GM11168 (cell line): ENCODE data around the gene AGBL2.
"Not testable (repeated sequence)": the region's sequence is repeated elsewhere in the genome, so short reads cannot be mapped to it uniquely, and the experiment has no call there.

ENCODE experiments used
- in situ Hi-C: fragments of 300-500 bp; cut with MboI; formaldehyde crosslinking; loops from one replicate; pipeline ENCODE4 v1.12.0; 2022; ENCODE audit warnings: low sequenced_read_pairs; ENCODE audit not compliant: unreplicated experiment

AGBL2 gene, protein sequence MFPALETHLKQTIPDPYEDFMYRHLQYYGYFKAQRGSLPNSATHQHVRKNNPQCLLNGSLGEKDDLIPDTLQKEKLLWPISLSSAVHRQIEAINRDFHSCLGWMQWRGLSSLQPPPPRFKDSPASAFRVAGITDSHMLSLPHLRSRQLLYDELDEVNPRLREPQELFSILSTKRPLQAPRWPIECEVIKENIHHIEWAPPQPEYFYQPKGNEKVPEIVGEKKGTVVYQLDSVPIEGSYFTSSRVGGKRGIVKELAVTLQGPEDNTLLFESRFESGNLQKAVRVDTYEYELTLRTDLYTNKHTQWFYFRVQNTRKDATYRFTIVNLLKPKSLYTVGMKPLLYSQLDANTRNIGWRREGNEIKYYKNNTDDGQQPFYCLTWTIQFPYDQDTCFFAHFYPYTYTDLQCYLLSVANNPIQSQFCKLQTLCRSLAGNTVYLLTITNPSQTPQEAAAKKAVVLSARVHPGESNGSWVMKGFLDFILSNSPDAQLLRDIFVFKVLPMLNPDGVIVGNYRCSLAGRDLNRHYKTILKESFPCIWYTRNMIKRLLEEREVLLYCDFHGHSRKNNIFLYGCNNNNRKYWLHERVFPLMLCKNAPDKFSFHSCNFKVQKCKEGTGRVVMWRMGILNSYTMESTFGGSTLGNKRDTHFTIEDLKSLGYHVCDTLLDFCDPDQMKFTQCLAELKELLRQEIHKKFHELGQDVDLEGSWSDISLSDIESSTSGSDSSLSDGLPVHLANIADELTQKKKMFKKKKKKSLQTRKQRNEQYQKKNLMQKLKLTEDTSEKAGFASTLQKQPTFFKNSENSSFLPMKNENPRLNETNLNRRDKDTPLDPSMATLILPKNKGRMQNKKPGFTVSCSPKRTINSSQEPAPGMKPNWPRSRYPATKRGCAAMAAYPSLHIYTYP

GRCh38 chr11:47715082-47715669 is at the start of gene AGBL2:
Gene AGBL2 (minus strand): TSS chr11:47715369. CDS start chr11:47714650, 719 bp downstream.
- in situ Hi-C loops = no loop called here

DNA sequence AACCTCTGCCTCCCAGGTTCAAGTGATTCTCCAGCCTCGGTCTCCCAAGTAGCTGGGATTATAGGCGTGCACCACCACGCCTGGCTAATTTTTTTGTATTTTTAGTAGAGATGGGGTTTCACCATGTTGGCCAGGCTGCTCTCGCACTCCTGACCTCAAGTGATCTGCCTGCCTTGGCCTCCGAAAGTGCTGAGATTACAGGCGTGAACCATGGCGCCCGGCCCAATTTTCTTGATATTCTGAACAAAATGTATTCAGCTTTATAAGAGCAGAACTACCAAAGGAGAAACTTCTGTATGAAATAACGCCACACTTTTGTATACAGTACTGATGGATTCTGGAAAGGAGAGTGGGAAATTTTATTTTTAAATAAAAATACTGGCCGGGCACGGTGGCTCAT is 44.1 kb upstream of the AGBL2 start:
- in situ Hi-C loops = not testable (repeated sequence)

GRCh38 chr11:47756208-47756607 is 41.0 kb upstream of the AGBL2 start:
- in situ Hi-C loops = no loop called here

DNA sequence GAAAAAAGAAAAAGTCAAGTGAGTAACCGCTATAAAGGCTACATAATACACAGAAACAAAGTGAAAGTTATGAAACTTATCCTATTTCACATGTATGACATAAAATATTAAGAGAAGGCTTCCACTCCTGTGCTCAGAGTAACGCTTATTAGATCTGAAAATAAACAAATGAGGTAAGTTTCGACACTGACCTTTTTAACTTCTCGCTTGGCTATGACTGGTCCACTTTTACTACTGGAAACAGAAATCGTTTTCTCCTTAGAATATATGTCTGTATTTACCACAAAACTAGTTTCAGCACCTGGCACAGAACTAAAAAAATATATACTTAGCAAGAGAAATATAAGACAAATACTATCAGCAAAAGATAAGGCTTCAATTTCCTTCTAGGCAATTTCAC is 35.6 kb upstream of the AGBL2 start:
- in situ Hi-C loops = no loop called here

DNA sequence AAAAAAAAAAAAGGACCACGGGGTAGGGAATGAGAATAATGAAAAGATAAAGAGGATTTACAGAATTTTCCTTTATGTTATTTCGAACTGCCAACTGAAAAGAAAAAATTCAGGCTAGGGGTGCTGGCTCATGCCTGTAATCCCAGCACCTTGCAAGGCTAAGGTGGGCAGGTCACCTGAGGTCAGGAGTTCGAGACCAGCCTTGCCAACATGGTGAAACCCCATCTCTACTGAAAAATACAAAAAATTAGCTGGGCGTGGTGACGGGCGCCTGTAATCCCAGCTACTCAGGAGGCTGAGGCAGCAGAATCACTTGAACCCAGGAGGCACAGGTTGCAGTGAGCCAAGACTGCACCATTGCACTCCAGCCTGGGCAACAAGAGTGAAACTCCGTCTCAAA is 27.3 kb upstream of the AGBL2 start:
- in situ Hi-C loops = not testable (repeated sequence)

DNA sequence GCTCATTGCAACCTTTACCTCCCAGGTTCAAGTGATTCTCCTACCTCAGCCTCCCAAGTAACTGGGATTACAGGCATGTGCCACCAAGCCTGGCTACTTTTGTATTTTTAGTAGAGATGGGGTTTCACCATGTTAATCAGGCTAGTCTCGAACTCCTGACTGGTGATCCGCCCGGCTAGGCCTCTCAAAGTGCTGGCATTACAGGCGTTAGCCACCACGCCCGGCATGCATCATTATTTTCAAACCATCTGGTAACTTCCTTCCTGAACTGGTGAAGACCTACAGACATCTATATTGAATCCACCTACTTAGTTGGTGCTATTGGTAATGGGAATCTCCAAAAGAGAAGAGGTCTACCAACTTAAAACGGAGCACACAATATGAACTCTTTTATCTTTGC is 22.6 kb upstream of the AGBL2 start:
- in situ Hi-C loops = not testable (repeated sequence)

DNA sequence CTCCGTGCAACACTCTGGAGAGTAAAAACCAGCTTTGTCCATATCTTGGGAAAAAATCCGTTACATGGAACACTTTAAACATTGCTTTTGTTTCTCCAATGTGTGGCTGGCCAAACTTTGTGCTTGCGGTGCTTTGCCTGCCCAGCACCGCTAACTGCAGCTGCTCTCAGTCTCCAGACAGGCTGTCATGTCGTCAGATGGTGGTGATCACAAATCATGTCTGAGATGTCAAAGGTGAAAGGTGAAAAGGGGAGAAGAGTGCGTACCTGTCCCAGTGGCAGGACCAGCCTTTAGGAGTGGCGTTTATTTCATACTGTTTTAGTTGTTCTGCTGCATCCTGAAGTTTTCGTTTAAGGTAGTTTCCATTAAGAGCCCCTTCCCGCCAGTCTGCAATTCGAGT is 17.1 kb upstream of the AGBL2 start:
- in situ Hi-C loops = no loop called here

DNA sequence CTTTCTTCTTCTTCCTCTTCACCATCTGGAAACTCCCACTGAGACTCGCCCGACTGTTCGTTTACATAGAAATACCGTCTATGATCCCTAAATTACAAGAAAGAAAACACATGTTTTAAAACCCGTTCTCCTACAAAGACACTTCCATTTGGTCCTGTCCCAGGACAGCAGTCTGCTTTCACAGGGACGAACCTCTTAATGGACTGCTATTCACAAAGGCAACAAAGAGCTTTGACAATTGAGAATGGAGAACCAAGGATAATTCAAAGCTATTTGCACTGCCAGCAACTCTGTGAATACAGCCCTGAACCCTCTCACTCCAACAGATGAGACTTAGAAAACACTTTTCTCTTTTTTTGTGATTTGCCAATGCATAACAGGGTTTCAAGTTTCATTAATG is 16.3 kb upstream of the AGBL2 start:
- in situ Hi-C loops = no loop called here

DNA sequence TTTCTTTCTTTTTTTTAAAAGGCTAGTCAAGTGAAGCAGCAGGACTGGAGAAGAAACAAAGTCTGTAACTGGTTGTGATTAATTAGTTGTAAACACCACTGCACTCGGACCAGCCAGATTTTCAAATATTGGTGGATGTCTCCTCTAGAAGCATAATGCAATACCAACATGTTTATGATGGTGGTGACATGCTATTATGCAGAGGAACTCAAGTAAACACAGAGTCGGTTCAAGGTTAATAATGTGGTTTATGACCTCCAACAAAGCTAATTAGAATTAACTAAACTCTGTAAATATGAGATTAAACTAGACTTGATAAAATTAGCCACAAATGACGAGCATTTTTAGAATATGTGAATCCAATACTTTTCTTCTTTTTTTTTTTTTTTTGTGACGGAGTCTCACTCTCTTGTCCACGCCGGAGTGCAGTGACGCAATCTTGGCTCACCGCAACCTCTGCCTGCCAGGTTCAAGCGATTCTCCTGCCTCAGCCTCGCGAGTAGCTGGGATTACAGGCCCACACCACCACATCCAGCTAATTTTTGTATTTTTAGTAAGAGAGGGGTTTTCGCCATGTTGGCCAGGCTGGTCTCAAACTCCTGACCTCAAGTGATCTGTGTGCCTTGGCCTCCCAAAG is 11.8 kb upstream of the AGBL2 start:
- in situ Hi-C loops = loop anchor here (10.0 kb wide), 1 partner anchor 118 kb away; the partner anchor contains the start of gene NUP160

DNA sequence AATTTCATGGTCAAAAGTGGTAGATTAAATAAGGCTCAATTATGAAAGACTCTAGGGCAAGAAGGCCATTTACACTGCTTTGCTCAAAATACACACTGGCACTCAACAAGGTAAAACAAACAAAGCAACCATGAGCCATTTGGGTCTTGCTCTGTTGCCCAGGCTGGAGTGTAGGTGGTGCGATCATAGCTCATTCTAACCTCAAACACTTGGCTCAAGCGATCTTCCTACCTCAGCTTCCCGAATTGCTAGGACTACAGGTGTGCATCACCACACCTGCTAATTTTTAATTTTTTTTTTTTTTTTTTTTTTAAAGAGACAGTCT is 10.9 kb upstream of the AGBL2 start:
- in situ Hi-C loops = loop anchor here (10.0 kb wide), 1 partner anchor 119 kb away; the partner anchor contains the start of gene NUP160

- in situ Hi-C loops = loop anchor here (10.0 kb wide), 1 partner anchor 119 kb away; the partner anchor contains the start of gene NUP160
These were observed 10.4 kb upstream of the AGBL2 start for GRCh38 chr11:47725442-47726117.

GRCh38 chr11:47724041-47724729 is 9.0 kb upstream of the AGBL2 start:
- in situ Hi-C loops = loop anchor here (10.0 kb wide), 1 partner anchor 121 kb away; the partner anchor contains the start of gene NUP160

DNA sequence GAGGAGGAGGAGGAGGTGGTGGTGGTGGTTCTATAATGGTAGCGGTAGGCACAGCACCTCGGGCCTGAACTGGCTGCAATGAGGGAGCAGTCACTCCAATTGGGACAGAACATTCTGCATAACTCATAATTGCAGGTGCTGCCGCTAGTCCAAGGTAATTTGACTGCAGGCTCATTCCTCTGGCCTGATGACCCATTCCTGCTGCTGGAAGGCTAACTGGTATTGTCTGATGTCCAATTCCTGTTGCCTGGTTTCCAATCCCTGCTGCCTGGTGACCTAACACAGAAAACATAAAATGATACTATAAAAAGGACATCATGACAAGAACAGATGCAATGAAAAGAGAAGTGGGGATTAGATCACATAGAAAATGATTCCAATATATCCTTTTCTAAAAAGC is 7.9 kb upstream of the AGBL2 start:
- in situ Hi-C loops = loop anchor here (10.0 kb wide), 1 partner anchor 122 kb away; the partner anchor contains the start of gene NUP160

DNA sequence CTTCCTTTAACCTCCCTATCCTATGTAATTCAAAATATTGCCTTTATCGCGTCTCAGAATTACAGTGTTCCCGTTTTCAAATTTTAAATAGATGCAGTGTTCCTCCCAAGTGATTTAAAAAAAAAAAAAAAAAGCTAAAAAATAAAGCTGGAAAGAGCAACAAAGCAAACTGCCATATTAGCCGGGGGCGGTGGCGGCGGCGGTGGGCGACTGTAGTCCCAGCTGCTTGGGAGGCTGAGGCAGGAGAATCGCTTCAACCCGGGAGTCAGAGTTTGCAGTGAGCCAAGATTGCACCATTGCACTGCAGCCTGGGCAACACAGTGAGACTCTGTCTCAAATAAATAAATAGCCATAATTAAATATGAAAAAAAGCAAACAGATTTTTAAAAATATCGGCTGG is 5.5 kb upstream of the AGBL2 start:
- in situ Hi-C loops = loop anchor here (10.0 kb wide), 1 partner anchor 124 kb away; the partner anchor contains the start of gene NUP160

GRCh38 chr11:47716692-47717091 is 1.5 kb upstream of the AGBL2 start:
- in situ Hi-C loops = no loop called here

GRCh38 chr11:47714554-47715081 is 551 bp downstream of the AGBL2 start:
- in situ Hi-C loops = no loop called here

- in situ Hi-C loops = no loop called here
These were observed 3.4 kb downstream of the AGBL2 start for GRCh38 chr11:47711816-47712215.

- in situ Hi-C loops = no loop called here
These were observed 3.9 kb downstream of the AGBL2 start for GRCh38 chr11:47711225-47711624.
